Activated T-cell treated with anti-CD3 and anti-CD28 coated beads, Interleukin-2, amount 50 U/mL, for 4 hours (primary cell): Measurements from ENCODE around the gene YPEL2. TPM values are rescaled to one million over a fixed set of nuclear protein-coding genes. Genes with fewer than 3 reads are reported as not detected.

Source experiments
- ATAC-seq, 2 donors: fragments of 200-7000 bp; cut with Tn5 transposase; one replicate each; pipeline ENCODE4 v1.10.0; 2021
- DNase-seq: peaks from one replicate; pipeline ENCODE4 v3.0.0-alpha.2; 2020
- H3K27me3 Mint-ChIP-seq: one replicate; pipeline ENCODE4 v1.8.0; 2021; ENCODE audit warnings: low read depth, mixed read lengths
- H3K36me3 Mint-ChIP-seq: one replicate; pipeline ENCODE4 v1.8.0; 2022; ENCODE audit warnings: mixed read lengths; ENCODE audit not compliant: insufficient read depth
- H3K4me1 Mint-ChIP-seq: one replicate; pipeline ENCODE4 v1.8.0; 2021; ENCODE audit warnings: low read depth, mixed read lengths
- H3K4me3 Mint-ChIP-seq: one replicate; pipeline ENCODE4 v1.8.0; 2021; ENCODE audit warnings: mild to moderate bottlenecking, moderate library complexity, mixed read lengths
- H3K9me3 Mint-ChIP-seq: one replicate; pipeline ENCODE4 v1.8.0; 2021; ENCODE audit warnings: mixed read lengths
- total RNA-seq, 3 donors: library from RNA; stranded (reverse); gene quantifications; one replicate each; pipeline ENCODE4 v1.2.1, GENCODE V29; 2021

YPEL2 gene
- total RNA-seq, 3 donors from 2014 or later = 1.3 to 3.1 (median 1.8) TPM

DNA sequence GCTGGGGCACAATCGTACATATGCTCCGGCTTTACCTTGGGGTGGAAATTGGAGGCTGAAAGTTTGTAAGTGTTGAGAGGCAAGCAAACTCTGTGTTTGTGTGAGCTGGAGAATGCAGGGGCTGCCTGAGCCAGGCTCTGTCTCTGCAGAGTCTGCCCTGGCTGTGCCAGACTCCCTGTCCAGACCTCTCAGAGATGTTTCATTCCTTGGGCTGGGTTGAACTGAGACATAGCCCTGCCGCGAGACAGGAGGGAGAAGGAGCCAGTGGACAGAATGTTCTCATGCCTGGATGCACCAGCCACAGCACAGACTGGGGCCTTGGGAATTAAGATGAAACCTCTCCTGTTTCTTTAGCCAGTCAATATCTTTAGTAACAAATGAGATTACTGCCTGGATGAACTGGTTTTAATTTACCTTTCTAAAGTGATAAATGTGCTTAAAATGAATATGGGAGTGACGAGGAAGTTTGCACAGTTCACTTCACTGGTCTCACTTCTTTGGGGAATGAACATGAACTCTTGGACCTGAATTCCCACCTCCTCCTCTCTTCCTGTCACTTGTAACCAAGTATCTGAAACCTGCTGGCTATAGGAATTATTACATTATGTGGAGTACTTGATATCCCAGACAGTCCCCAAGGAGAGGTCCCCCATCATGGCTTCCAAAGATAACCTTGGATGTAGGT is 40.1 kb downstream of the YPEL2 start:
- Mint-ChIP-seq H3K27me3 (no peaks in the 10 kb centered on the region), H3K4me3 (no peak overlapping the region)
- DNase-seq = no peak

DNA sequence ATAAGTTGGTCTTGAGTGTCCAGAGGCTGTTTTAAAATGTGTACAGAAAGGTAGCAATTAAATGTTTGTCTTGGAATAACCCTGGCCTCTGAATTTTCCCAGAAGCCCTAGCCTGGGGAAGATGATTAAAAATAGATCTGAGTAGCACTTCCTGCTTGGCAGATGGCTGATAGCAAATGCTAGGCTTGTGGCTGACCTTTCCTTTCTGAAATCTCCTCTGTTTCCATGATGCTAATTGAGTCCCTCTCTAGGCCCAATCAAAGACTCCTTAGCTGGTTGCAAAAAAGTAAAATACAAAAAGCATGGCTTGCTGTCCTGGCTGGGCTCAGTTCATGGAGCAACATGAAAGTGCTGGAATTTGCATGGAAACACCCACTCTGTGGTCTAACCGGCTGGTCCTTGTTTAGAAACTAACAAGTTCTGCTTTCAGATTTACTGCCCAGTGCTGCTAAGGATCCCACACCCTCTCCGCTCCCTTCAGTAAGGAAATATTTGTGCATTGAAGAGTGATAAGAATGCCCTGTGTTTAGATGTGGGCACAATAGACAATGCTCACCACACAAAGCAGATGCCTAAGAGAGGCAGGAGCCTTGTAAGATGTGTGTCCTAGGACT is 40.8 kb downstream of the YPEL2 start:
- DNase-seq (no peak), ATAC-seq (no peak)

More for the DNA sequence above, 40.1 kb downstream of the YPEL2 start:
- Mint-ChIP-seq H3K36me3 (peaks cover 5% of the 10 kb centered on the region), H3K4me1 (peaks cover 84% of the 10 kb centered on the region), H3K9me3 (no peaks in the 10 kb centered on the region)
- ATAC-seq = no peak

DNA sequence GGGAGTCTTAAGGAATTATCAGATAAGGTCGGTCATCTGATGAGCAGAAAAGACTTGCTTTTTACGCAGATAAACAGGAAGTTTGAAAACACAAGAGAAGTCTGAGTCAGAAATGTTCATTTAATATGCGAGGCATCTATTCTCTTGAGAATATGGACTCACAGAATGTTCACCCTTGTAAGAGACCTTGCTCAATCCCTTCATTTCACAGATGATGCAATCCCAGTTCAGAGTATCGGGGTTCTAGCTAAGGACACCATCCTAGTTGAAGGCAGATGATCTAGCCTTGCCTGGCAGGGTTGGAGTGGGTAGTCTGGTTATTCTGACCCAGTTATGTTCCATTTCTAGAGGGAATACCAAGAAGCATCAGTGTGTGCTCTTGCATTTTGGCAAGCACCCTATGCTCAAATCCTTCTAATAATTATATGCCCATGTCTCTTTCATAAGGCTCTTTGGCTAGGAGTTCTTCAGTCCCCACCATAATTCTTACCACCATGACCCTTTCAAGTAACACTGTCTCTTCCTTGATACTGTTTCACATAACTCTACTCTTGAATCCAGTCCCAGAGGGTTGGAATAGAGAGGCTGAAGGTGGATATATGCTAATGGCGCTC is 42.5 kb downstream of the YPEL2 start:
- Mint-ChIP-seq H3K4me1 (peaks cover 64% of the 10 kb centered on the region), H3K36me3 (peaks cover 2% of the 10 kb centered on the region), H3K27me3 (no peaks in the 10 kb centered on the region), H3K4me3 (peak overlapping the region; percentile 31), H3K9me3 (no peaks in the 10 kb centered on the region)
- no peak for DNase-seq
- ATAC-seq = peak; percentile 56 to 62

More for the DNA sequence above, 40.8 kb downstream of the YPEL2 start:
- Mint-ChIP-seq H3K4me1 (peaks cover 79% of the 10 kb centered on the region), H3K27me3 (no peaks in the 10 kb centered on the region), H3K36me3 (peaks cover 5% of the 10 kb centered on the region), H3K4me3 (peak overlapping the region; percentile 40), H3K9me3 (no peaks in the 10 kb centered on the region)

DNA sequence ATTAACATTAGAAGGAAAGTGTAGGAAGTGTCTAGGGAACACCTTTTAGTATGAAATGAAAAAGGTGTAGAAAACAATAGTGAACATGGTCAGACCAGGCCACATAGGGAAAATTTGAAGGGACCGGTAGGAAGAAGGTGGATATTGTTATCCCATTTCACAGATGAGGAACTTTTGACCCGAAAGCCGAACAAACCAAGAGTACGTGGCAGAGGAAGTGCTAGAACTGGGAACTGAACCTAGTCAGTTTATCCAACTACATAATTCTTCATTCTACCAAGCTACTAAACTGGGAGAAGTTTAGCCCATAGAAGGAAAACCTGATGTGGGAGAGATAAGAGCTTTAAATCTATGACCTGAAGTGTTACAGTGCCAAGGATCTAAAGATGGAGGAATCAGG is 43.2 kb downstream of the YPEL2 start:
- Mint-ChIP-seq H3K9me3 (no peaks in the 10 kb centered on the region), H3K4me3 (no peak overlapping the region), H3K36me3 (peaks cover 2% of the 10 kb centered on the region), H3K27me3 (no peaks in the 10 kb centered on the region), H3K4me1 (peaks cover 64% of the 10 kb centered on the region)
- DNase-seq (no peak), ATAC-seq (no peak)

DNA sequence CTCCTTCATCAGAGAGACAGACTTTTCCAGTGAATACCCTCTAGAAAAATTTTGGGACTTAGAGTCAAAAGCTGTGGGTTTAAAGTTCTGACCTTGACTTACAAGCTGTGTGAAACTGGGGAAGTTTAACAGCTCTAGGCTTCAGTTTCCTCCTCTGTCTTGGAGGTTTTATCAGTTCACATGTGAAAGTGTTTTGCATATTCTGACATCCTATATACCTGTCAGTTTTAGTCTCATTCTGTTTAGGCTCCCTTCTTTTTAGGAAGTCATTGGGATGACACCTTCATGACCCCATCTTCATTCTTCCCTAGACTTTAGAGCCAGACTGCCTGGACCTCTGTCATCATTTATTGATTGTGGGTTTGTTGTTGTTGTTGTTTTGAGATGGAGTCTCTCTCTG is 44.4 kb downstream of the YPEL2 start:
- peak in 1 of 2 donors; percentile 33 for ATAC-seq
- no peak for DNase-seq
- Mint-ChIP-seq H3K27me3 (no peaks in the 10 kb centered on the region), H3K36me3 (no peaks in the 10 kb centered on the region), H3K9me3 (no peaks in the 10 kb centered on the region), H3K4me1 (peaks cover 63% of the 10 kb centered on the region), H3K4me3 (no peak overlapping the region)

DNA sequence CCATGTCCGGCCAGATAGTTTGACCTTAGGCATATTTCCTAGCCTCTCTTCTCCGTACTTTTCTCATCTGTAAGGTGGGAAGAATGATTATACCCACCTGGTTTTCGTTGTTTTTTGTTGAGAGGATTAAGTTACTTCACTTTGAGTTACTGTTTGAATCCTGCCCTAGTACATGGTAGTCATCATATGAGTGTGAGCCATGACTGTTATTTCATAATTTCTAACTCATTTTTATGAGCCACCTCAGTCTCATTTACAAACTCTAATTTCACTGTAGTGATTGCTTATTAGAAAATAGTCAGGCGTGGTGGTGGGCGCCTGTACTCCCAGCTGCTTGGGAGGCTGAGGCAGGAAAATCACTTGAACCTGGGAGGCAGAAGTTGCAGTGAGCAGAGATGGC is 45.1 kb downstream of the YPEL2 start:
- DNase-seq (no peak), ATAC-seq (no peak)
- Mint-ChIP-seq H3K36me3 (no peaks in the 10 kb centered on the region), H3K4me3 (no peak overlapping the region), H3K9me3 (no peaks in the 10 kb centered on the region), H3K4me1 (peaks cover 61% of the 10 kb centered on the region), H3K27me3 (no peaks in the 10 kb centered on the region)

DNA sequence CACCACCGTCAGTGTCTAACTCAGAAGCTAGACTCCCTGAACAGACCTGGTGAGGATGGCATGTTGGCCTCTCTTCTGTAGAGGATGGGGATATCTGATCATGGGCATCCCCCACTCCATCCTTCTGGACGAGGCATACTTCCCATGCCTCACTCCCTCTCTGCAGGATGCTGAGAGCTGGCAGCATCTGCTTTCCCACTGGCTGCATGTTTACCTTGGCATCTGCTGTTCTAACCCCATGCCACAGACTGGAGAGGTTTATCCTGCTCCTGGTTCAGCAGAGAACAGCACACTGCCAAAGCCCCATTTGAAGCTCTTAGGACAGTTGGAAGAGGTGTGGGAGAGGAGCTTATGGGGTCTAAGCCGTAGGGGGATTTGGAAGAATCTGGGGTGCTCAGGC is 46.0 kb downstream of the YPEL2 start:
- Mint-ChIP-seq H3K27me3 (no peaks in the 10 kb centered on the region), H3K4me3 (no peak overlapping the region), H3K36me3 (no peaks in the 10 kb centered on the region), H3K9me3 (no peaks in the 10 kb centered on the region), H3K4me1 (peaks cover 55% of the 10 kb centered on the region)
- ATAC-seq (no peak), DNase-seq (no peak)

DNA sequence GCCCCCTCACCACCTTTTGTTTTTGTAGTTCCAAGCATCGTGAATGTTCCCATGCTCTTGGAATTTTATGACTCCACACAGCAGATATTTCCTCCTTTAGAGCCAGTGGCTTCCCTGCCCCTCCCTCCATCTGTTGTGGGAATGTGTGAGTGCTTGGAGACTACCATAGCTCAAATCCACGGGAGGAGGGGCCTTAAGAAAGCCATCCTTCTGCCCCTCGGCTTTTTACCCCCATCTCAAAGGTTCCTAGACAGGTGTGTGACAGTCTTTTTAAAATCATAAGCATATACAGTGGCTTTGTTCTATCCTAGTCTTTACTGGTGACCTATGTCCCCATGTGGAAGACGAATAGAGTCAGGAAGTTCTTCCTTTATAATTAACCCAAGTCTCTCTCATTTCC is 47.2 kb downstream of the YPEL2 start:
- DNase-seq (no peak), ATAC-seq (no peak)
- no peak overlapping the region for H3K4me3 Mint-ChIP-seq
- no peaks in the 10 kb centered on the region for H3K36me3 Mint-ChIP-seq
- no peaks in the 10 kb centered on the region for H3K27me3 Mint-ChIP-seq
- H3K4me1 Mint-ChIP-seq = peaks cover 43% of the 10 kb centered on the region
- no peaks in the 10 kb centered on the region for H3K9me3 Mint-ChIP-seq

DNA sequence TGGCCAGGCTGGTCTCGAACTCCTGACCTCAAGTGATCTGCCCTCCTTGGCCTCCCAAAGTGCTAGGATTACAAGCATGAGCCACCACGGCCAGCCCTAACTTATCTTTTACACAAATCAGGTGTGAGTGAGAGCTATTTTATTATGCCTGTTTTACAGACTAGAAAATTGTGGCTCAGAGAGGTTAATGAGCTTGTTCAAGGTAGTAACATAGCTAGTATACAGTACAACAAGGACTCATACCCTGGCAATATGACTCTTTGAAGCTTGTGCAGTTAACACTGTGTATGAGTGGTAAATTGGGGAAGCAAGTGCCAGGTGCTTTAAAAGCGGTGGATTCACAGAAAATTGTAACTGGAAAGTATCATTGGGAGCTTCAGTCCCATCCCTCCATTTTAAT is 49.0 kb downstream of the YPEL2 start:
- peaks cover 25% of the 10 kb centered on the region for H3K4me1 Mint-ChIP-seq
- no peaks in the 10 kb centered on the region for H3K9me3 Mint-ChIP-seq
- DNase-seq (no peak), ATAC-seq (no peak)
- no peaks in the 10 kb centered on the region for H3K36me3 Mint-ChIP-seq
- no peak overlapping the region for H3K4me3 Mint-ChIP-seq
- no peaks in the 10 kb centered on the region for H3K27me3 Mint-ChIP-seq

DNA sequence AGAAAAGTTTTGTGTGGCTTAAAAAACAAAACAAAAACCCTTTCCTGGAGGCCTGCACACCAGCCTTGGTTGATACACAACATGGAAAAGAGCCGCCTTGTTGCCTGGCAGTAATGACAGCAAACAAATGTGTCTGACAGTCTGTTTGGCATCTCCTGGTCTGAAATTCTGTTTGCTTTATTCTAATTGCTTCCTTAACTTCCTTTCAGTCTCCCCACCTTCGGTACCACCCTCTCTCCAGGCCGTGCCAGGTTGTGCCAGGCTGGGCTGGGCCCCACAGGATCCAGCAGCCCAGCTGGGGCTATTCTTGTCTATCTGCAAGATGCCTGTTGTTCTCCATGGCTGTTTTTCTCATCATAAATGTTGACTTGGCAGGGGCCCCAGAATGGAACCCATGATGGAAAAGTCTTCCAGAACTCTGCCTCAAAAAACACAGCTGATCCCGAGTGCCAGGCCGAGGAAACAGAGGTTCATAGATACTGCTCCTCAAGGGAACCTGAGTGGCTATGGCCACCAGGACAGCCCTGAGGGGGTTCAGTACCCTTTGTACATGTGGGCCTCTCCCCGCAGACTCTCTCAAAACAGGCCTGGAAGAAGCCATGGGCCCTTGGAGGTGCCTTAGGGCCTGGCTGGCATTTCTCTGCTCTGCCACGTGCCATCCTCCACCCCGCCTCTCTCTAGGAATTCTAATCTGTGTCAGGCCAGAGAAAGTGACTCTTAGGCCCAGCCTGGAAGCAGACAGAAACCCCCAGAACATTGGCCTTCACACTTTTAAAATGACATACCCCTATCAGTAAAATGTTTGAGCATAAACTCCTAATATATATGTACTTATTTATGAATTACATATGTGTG is 50.5 kb downstream of the YPEL2 start:
- H3K36me3 Mint-ChIP-seq = no peaks in the 10 kb centered on the region
- peaks cover 13% of the 10 kb centered on the region for H3K4me1 Mint-ChIP-seq
- H3K27me3 Mint-ChIP-seq = no peaks in the 10 kb centered on the region
- H3K9me3 Mint-ChIP-seq = no peaks in the 10 kb centered on the region
- DNase-seq = no peak
- H3K4me3 Mint-ChIP-seq = no peak overlapping the region
- ATAC-seq = no peak

DNA sequence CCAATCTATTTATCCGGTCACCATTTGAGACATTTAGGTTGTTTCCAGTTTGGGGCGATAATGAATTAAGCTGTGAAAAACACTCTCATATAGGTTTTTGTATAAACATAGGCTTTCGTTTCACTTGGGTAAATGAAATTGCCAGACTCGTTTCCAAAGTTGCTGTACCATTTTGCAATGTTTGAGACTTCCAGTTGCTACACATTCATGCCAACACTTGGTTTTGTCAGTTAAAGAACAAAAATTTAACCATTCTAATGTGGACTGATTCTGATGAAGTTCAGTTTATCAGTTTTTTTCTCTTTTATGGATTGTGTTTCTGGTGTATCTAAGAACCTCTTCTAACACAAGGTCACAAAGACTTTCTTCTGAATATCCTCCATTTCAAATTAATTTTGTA is 52.4 kb downstream of the YPEL2 start:
- Mint-ChIP-seq H3K27me3 (no peaks in the 10 kb centered on the region), H3K4me3 (no peak overlapping the region), H3K36me3 (peaks cover 4% of the 10 kb centered on the region), H3K9me3 (no peaks in the 10 kb centered on the region), H3K4me1 (peaks cover 13% of the 10 kb centered on the region)
- DNase-seq = no peak
- no peak for ATAC-seq

DNA sequence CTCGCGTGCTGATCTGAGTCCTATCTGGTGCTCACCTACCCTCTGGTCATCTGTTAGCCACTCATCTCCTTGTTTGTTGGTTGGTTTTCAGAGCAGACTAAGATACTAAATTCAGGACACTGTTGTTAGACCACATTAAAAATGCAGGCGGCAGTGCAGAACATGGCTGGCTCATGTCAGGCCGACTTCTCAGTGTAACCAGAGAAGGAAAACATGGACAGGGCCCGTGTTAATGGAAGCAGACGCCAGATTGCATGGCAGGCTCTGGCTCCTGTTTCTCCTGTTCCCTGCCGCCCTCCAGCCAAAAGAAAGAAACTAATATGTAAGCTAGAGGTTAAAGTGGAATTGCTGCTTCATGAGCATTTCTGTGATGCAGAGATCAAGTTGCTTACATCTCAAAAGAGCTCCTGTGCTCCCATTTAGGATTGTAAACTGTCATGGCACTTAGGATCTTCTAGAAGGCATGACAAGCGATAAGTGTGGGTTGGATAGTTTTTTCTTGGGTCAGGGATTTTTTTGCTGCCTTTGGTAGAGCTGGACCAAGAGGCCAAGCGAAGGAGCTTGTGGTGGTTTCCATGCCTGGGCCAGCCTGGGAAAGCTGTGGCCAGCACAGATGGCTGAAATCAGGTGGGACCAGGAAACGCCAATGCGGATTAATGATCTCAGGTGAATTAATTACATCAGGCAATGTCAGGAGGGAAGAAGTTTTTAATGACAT is 56.1 kb downstream of the YPEL2 start:
- no peaks in the 10 kb centered on the region for H3K9me3 Mint-ChIP-seq
- no peaks in the 10 kb centered on the region for H3K27me3 Mint-ChIP-seq
- DNase-seq (no peak), ATAC-seq (no peak)
- H3K36me3 Mint-ChIP-seq = peaks cover 8% of the 10 kb centered on the region
- no peak overlapping the region for H3K4me3 Mint-ChIP-seq
- no peaks in the 10 kb centered on the region for H3K4me1 Mint-ChIP-seq

DNA sequence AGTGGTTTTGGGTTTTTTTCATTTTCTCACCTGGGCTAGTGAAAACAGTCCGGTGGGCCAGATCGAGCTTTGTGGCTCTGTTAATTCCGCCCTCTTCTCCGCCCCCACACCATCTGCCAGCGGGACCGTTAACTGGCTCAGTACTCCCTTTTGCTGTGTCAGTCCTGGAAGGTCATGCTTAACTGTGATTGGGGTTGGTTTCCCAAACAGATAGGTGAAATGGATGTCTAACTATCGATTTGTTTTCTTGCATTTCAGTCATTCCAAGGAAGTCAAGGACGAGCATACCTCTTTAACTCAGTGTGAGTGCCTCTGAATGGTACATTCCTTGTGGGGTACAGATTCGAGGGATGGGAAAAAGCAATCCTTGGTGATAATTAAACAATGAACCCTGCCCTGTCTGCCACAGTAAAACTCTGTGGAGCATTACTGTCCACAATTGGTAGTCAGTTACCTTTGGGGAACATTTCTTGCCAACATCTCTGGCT is 56.7 kb downstream of the YPEL2 start:
- Mint-ChIP-seq H3K9me3 (no peaks in the 10 kb centered on the region), H3K27me3 (no peaks in the 10 kb centered on the region), H3K4me3 (no peak overlapping the region), H3K4me1 (no peaks in the 10 kb centered on the region), H3K36me3 (peaks cover 8% of the 10 kb centered on the region)
- ATAC-seq (no peak), DNase-seq (no peak)

DNA sequence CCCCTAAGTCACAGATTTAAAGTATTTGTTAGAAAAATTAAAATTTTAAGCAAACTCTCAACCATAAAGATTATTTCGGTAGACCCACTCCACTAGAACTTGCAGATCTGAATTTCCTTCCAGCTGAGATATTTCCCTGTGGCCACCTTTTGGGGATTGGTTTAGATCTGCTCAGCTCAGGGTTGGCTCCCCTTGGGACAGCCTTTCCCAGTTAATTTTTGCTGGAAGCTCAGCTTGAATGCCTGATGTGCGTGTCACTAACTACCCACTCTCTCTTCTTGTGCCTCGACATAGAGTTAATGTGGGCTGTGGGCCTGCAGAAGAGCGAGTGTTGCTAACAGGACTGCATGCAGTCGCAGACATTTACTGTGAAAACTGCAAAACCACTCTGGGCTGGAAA is 57.6 kb downstream of the YPEL2 start:
- no peak overlapping the region for H3K4me3 Mint-ChIP-seq
- peaks cover 8% of the 10 kb centered on the region for H3K36me3 Mint-ChIP-seq
- H3K9me3 Mint-ChIP-seq = no peaks in the 10 kb centered on the region
- ATAC-seq = no peak
- H3K4me1 Mint-ChIP-seq = no peaks in the 10 kb centered on the region
- no peak for DNase-seq
- H3K27me3 Mint-ChIP-seq = no peaks in the 10 kb centered on the region
